OCI-LY3 (cell line): Measurements from ENCODE around the gene LSM14B.
"Not testable (repeated sequence)": the region's sequence is repeated elsewhere in the genome, so short reads cannot be mapped to it uniquely, and the experiment has no call there.

ENCODE experiments used
- H2AFZ ChIP-seq: fragments of 200-600, 300-600 bp; shearing (Covaris generic); 2 replicates; pipeline ENCODE4 v1.6.0; 2014; ENCODE audit warnings: antibody characterized with exemption, low read depth, low read length
- H3K27ac ChIP-seq: fragments of 200-600, 300-600 bp; sonication (generic); 2 replicates; pipeline ENCODE4 v1.5.1; 2014; ENCODE audit warnings: mild to moderate bottlenecking, low read length, moderate library complexity, mixed read lengths
- H3K27me3 ChIP-seq: fragments of 200-600, 300-600 bp; sonication (generic); 2 replicates; pipeline ENCODE4 v1.6.1; 2014; ENCODE audit warnings: low read depth, low read length, mixed read lengths
- H3K36me3 ChIP-seq: fragments of 200-600, 300-600 bp; sonication (generic); replicated peaks from 2 replicates; pipeline ENCODE3; 2014; ENCODE audit warnings: low read depth, low read length, mixed read lengths
- H3K4me1 ChIP-seq: fragments of 300-600, 200-600 bp; sonication (generic); 2 replicates; pipeline ENCODE4 v1.6.1; 2014; ENCODE audit warnings: low read length, mixed read lengths
- H3K4me2 ChIP-seq: fragments of 200-600, 300-600 bp; sonication (generic); 2 replicates; pipeline ENCODE4 v1.6.1; 2014; ENCODE audit warnings: low read length, mixed read lengths
- H3K4me3 ChIP-seq: fragments of 300-600, 200-600 bp; sonication (generic); 2 replicates; pipeline ENCODE4 v1.5.1; 2014; ENCODE audit warnings: antibody characterized with exemption, mild to moderate bottlenecking, low read length, moderate library complexity
- H3K79me2 ChIP-seq: fragments of 300-600, 200-600 bp; shearing (Covaris generic); 2 replicates; pipeline ENCODE4 v1.6.1; 2014; ENCODE audit warnings: mild to moderate bottlenecking, low read length, mixed read lengths
- H3K9ac ChIP-seq: fragments of 300-600, 200-600 bp; shearing (Covaris generic); 2 replicates; pipeline ENCODE4 v1.6.0; 2014; ENCODE audit warnings: mild to moderate bottlenecking, low read length, moderate library complexity
- H3K9me3 ChIP-seq: fragments of 200-600, 300-600 bp; shearing (Covaris generic); 2 replicates; pipeline ENCODE4 v1.6.1; 2014; ENCODE audit warnings: low read length, mixed read lengths; ENCODE audit not compliant: insufficient read depth
- H4K20me1 ChIP-seq: fragments of 200-600, 300-600 bp; sonication (generic); 2 replicates; pipeline ENCODE4 v1.6.1; 2016; ENCODE audit warnings: low read length, mixed read lengths; ENCODE audit not compliant: insufficient read depth
- EZH2phosphoT487 ChIP-seq: fragments of 200-600 bp; shearing (Covaris generic); IDR thresholded peaks from 2 replicates; pipeline ENCODE4 v1.6.1; 2018; ENCODE audit warnings: antibody characterized with exemption, mixed run types, low read depth
- TF ChIP-seq, protein P1 (sequence below): fragments of 200-600, 300-600 bp; sonication (generic); IDR thresholded peaks from 2 replicates; pipeline ENCODE4 v1.5.1; 2014; ENCODE audit warnings: antibody characterized with exemption, low read length, low read depth

The LSM14B gene

DNA sequence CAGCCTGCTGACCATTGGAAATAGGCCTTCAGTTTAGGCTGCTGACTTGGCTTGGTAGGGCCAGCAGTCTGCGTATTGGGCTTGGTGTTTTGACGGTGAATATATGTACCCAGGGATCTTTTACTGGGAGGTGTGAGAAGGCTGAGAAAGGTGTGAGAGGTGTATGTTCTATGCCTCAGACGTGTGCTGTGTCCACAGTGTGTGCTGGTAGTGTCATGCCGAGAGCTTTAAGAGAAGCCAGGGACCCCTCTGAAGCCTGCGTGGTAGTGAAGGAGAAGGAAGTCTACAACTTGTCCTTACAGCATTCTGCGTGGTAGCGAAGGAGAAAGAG is 23.4 kb downstream of the LSM14B start:
- TF ChIP-seq EZH2phosphoT487, result no peak
- TF ChIP-seq, protein P1, sequence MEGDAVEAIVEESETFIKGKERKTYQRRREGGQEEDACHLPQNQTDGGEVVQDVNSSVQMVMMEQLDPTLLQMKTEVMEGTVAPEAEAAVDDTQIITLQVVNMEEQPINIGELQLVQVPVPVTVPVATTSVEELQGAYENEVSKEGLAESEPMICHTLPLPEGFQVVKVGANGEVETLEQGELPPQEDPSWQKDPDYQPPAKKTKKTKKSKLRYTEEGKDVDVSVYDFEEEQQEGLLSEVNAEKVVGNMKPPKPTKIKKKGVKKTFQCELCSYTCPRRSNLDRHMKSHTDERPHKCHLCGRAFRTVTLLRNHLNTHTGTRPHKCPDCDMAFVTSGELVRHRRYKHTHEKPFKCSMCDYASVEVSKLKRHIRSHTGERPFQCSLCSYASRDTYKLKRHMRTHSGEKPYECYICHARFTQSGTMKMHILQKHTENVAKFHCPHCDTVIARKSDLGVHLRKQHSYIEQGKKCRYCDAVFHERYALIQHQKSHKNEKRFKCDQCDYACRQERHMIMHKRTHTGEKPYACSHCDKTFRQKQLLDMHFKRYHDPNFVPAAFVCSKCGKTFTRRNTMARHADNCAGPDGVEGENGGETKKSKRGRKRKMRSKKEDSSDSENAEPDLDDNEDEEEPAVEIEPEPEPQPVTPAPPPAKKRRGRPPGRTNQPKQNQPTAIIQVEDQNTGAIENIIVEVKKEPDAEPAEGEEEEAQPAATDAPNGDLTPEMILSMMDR, result no peak
- H3K27me3 ChIP-seq, result no peaks in the 10 kb centered on the region
- no peak overlapping the region for H3K4me3 ChIP-seq
- peaks cover 14% of the 10 kb centered on the region for H3K36me3 ChIP-seq
- H3K27ac ChIP-seq, result no peak overlapping the region
- H3K79me2 ChIP-seq, result peaks cover 94% of the 10 kb centered on the region
- H3K9ac ChIP-seq, result no peak overlapping the region
- H3K4me2 ChIP-seq, result no peak overlapping the region
- H3K9me3 ChIP-seq, result no peaks in the 10 kb centered on the region
- peaks cover 19% of the 10 kb centered on the region for H3K4me1 ChIP-seq
- H2AFZ ChIP-seq, result no peak overlapping the region
- peaks cover 68% of the 10 kb centered on the region for H4K20me1 ChIP-seq

DNA sequence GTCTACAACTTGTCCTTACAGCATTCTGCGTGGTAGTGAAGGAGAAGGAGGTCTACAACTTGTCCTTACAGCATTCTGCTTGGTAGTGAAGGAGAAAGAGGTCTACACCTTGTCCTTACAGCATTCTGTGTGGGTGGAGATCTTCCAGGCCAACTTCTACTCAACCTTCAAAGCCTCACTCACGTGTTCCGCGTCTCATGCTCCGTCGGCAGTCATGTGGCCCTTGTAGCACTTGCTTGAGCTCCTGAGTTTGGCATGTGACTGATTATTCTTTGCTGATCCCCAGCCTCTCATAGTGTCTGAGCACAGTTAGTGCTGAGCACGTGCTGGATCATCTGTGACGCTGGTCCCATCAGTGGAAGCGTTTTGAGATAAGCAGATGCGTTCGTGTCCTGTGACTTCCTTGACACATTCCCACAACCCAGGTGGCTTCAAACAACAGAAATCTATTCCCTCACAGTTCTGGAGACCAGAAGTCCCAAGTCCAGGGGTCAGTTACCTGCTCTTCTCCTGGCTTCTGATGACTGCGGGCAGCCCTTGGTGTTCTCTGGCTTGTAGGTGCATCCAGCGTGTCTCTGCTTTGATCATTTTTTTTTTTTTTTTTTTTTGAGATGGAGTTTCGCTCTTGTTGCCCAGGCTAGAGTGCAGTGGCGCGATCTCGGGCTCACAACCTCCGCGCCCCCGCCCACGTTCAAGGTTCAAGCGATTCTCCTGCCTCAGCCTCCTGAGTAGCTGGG is 23.9 kb downstream of the LSM14B start:
- no peak overlapping the region for H3K9ac ChIP-seq
- H4K20me1 ChIP-seq, result peaks cover 67% of the 10 kb centered on the region
- H3K4me3 ChIP-seq, result no peak overlapping the region
- no peaks in the 10 kb centered on the region for H3K27me3 ChIP-seq
- H3K79me2 ChIP-seq, result peaks cover 94% of the 10 kb centered on the region
- H2AFZ ChIP-seq, result no peak overlapping the region
- TF ChIP-seq, protein P1, result no peak
- TF ChIP-seq EZH2phosphoT487, result no peak
- H3K9me3 ChIP-seq, result no peaks in the 10 kb centered on the region
- no peak overlapping the region for H3K4me2 ChIP-seq
- H3K4me1 ChIP-seq, result peaks cover 15% of the 10 kb centered on the region
- no peak overlapping the region for H3K27ac ChIP-seq
- H3K36me3 ChIP-seq, result peaks cover 8% of the 10 kb centered on the region

DNA sequence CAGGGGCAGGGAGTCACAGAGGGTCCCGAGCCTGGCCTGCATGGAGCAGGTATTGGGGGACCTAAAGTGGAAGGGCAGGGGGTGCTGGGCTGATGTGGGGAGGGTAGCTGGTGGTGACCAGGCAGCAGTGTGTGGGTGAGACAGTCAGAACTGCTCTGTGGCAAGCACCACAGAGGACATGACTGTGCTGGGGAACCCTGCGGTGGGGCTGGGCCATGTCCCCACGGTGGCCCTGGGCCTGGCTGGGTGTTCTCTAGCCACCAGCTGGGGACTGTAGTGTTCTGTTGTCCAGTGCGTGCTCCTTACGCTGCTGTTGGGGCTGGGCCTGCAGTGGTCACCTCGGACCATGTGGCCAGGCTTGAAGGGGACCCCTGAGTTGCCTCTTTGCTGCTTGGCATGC is 24.9 kb downstream of the LSM14B start:
- no peak overlapping the region for H3K9ac ChIP-seq
- no peak overlapping the region for H3K4me3 ChIP-seq
- H3K79me2 ChIP-seq, result peaks cover 94% of the 10 kb centered on the region
- H3K9me3 ChIP-seq, result no peaks in the 10 kb centered on the region
- peaks cover 7% of the 10 kb centered on the region for H3K4me1 ChIP-seq
- H3K27me3 ChIP-seq, result no peaks in the 10 kb centered on the region
- peaks cover 58% of the 10 kb centered on the region for H4K20me1 ChIP-seq
- no peak overlapping the region for H3K4me2 ChIP-seq
- H3K27ac ChIP-seq, result no peak overlapping the region
- peaks cover 7% of the 10 kb centered on the region for H3K36me3 ChIP-seq
- no peak overlapping the region for H2AFZ ChIP-seq
- TF ChIP-seq, protein P1, result no peak
- TF ChIP-seq EZH2phosphoT487, result no peak

DNA sequence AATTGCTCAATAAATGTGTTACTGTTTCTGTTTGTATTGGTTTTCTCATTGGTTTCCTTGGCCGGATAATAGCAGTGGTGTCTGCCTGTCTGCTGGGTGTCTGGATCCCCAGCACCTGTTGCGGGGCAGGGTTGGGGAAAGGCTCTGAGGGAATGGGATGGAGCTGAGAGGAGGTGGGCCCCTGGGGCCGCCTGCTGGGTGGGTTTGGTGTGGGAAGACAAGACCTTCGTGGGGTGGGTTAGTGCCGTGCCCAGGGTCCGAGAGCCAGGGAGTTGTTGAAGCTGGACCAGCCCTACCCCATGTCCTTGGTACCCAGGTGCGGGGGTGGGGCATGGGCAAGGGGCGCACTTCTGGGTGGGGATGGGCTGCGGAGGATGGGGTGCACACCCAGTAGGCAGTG is 25.3 kb downstream of the LSM14B start:
- H3K4me2 ChIP-seq, result no peak overlapping the region
- no peak overlapping the region for H3K4me3 ChIP-seq
- H3K79me2 ChIP-seq, result peaks cover 93% of the 10 kb centered on the region
- no peak overlapping the region for H2AFZ ChIP-seq
- TF ChIP-seq, protein P1, result no peak
- no peak for TF ChIP-seq EZH2phosphoT487
- H4K20me1 ChIP-seq, result peaks cover 55% of the 10 kb centered on the region
- H3K4me1 ChIP-seq, result peaks cover 7% of the 10 kb centered on the region
- H3K36me3 ChIP-seq, result peaks cover 11% of the 10 kb centered on the region
- H3K9me3 ChIP-seq, result no peaks in the 10 kb centered on the region
- H3K27ac ChIP-seq, result no peak overlapping the region
- no peak overlapping the region for H3K9ac ChIP-seq
- H3K27me3 ChIP-seq, result no peaks in the 10 kb centered on the region

DNA sequence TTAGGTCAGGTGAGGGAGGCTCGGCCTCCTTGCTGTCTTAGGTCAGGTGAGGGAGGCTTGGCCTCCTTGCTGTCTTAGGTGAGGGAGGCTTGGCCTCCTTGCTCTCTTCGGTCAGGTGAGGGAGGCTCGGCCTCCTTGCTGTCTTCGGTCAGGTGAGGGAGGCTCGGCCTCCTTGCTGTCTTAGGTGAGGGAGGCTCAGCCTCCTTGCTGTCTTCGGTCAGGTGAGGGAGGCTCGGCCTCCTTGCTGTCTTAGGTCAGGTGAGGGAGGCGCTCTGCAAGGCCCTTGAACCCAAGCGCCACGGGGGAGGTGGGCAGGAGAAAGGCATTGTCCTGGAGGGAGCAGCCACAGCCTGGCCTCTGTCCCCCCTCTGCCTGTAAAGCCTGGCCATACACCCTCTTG is 26.1 kb downstream of the LSM14B start:
- not testable (repeated sequence) for H2AFZ ChIP-seq, H3K4me1 ChIP-seq, H3K4me2 ChIP-seq, H3K9me3 ChIP-seq, H3K9ac ChIP-seq, H3K4me3 ChIP-seq, H3K27ac ChIP-seq, H3K27me3 ChIP-seq
- Histone ChIP-seq H3K36me3 (peaks cover 20% of the 10 kb centered on the region), H3K79me2 (peaks cover 90% of the 10 kb centered on the region), H4K20me1 (peaks cover 55% of the 10 kb centered on the region)
